Smooth muscle cell (in vitro differentiated cells): ENCODE results near the gene CD46. TPM values are rescaled to one million over a fixed set of nuclear protein-coding genes. Genes with fewer than 3 reads are reported as not detected.

Source experiments
- DNase-seq: peaks from one replicate; lab custom pipeline; 2025; ENCODE audit not compliant: unreplicated experiment; lab: John Stamatoyannopoulos, UW
- H2AFZ ChIP-seq: fragments of 200-600 bp; sonication (generic); 2 replicates; pipeline ENCODE4 v1.6.0; 2016; ENCODE audit warnings: antibody characterized with exemption, low read depth, mild to moderate bottlenecking
- H3F3A ChIP-seq: fragments of 200-600 bp; sonication (generic); 2 replicates; pipeline ENCODE4 v1.6.0; 2017; ENCODE audit warnings: antibody characterized with exemption, low read depth
- H3K27ac ChIP-seq: fragments of 200-600 bp; sonication (generic); 2 replicates; pipeline ENCODE4 v1.5.1; 2016; ENCODE audit warnings: low read depth, mild to moderate bottlenecking
- H3K27me3 ChIP-seq: fragments of 200-600 bp; sonication (generic); 2 replicates; pipeline ENCODE4 v1.6.1; 2016; ENCODE audit warnings: low read depth, mild to moderate bottlenecking
- H3K36me3 ChIP-seq: fragments of 200-600 bp; sonication (generic); 2 replicates; pipeline ENCODE4 v1.5.1; 2016; ENCODE audit warnings: low read depth
- H3K4me1 ChIP-seq: fragments of 200-600 bp; sonication (generic); 2 replicates; pipeline ENCODE4 v1.5.1; 2016; ENCODE audit warnings: low read depth
- H3K4me2 ChIP-seq: fragments of 200-600 bp; sonication (generic); 2 replicates; pipeline ENCODE4 v1.6.0; 2016; ENCODE audit warnings: mild to moderate bottlenecking
- H3K4me3 ChIP-seq: fragments of 200-600 bp; sonication (generic); 2 replicates; pipeline ENCODE4 v1.5.1; 2016; ENCODE audit warnings: mild to moderate bottlenecking
- H3K79me2 ChIP-seq: fragments of 200-600 bp; sonication (generic); 2 replicates; pipeline ENCODE4 v1.6.0; 2016; ENCODE audit warnings: low read depth, mild to moderate bottlenecking
- H3K9ac ChIP-seq: fragments of 200-600 bp; sonication (generic); 2 replicates; pipeline ENCODE4 v1.6.0; 2016; ENCODE audit warnings: low read depth
- H3K9me3 ChIP-seq: fragments of 200-600 bp; sonication (generic); replicated peaks from 2 replicates; pipeline ENCODE4 v1.5.1; 2016; ENCODE audit warnings: low read depth
- H4K20me1 ChIP-seq: fragments of 200-600 bp; sonication (generic); 2 replicates; pipeline ENCODE4 v1.6.0; 2016; ENCODE audit warnings: low read depth
- WGBS: methylation state at CpG from one replicate; pipeline ENCODE4 v1.1.7; 2016; ENCODE audit warnings: low lambda C conversion rate; 5-methylcytosine and 5-hydroxymethylcytosine counted together
- polyA plus RNA-seq: library from polyadenylated mRNA; unstranded; fragments of >200 nt; fragmentation: Nextera tagmentation; extraction: Ambion mirVana; gene quantifications from 2 replicates; pipeline ENCODE4 v1.2.1, GENCODE V29; 2016
- total RNA-seq: library from RNA; depleted of rRNA; stranded (reverse); fragments of >200 nt; gene quantifications from 2 replicates; pipeline ENCODE4 v1.2.3, GENCODE V29; 2014
- TF ChIP-seq, protein P1 (sequence below): fragments of 200-600 bp; sonication (generic); IDR thresholded peaks from 2 replicates; pipeline ENCODE4 v1.5.1; 2017; ENCODE audit warnings: borderline replicate concordance, mild to moderate bottlenecking, antibody characterized with exemption; ENCODE audit not compliant: insufficient read depth, poor library complexity, severe bottlenecking

CD46 gene
- total and polyA plus RNA-seq, 2 experiments from 2014 or later: 117 to 234 TPM

- peak overlapping the region; percentile 12 for H3K4me3 ChIP-seq
- H3K4me1 ChIP-seq: no peaks in the 10 kb centered on the region
- H3K9me3 ChIP-seq: no peaks in the 10 kb centered on the region
- H3F3A ChIP-seq: peaks cover 9% of the 10 kb centered on the region
- no peaks in the 10 kb centered on the region for H4K20me1 ChIP-seq
- WGBS: 75% methylated on average over 8 of the region's 8 CpGs
- peak overlapping the region; percentile 79 for H3K27ac ChIP-seq
- no peaks in the 10 kb centered on the region for H3K79me2 ChIP-seq
- no peaks in the 10 kb centered on the region for H3K27me3 ChIP-seq
- no peak overlapping the region for H3K9ac ChIP-seq
- no peak for DNase-seq
- peaks cover 5% of the 10 kb centered on the region for H3K36me3 ChIP-seq
- H3K4me2 ChIP-seq: peak overlapping the region; percentile 40
- TF ChIP-seq, protein P1, sequence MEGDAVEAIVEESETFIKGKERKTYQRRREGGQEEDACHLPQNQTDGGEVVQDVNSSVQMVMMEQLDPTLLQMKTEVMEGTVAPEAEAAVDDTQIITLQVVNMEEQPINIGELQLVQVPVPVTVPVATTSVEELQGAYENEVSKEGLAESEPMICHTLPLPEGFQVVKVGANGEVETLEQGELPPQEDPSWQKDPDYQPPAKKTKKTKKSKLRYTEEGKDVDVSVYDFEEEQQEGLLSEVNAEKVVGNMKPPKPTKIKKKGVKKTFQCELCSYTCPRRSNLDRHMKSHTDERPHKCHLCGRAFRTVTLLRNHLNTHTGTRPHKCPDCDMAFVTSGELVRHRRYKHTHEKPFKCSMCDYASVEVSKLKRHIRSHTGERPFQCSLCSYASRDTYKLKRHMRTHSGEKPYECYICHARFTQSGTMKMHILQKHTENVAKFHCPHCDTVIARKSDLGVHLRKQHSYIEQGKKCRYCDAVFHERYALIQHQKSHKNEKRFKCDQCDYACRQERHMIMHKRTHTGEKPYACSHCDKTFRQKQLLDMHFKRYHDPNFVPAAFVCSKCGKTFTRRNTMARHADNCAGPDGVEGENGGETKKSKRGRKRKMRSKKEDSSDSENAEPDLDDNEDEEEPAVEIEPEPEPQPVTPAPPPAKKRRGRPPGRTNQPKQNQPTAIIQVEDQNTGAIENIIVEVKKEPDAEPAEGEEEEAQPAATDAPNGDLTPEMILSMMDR: no peak
- H2AFZ ChIP-seq: no peak overlapping the region
Measured at GRCh38 chr1:207789792-207790787, 38.2 kb downstream of the CD46 start.

DNA sequence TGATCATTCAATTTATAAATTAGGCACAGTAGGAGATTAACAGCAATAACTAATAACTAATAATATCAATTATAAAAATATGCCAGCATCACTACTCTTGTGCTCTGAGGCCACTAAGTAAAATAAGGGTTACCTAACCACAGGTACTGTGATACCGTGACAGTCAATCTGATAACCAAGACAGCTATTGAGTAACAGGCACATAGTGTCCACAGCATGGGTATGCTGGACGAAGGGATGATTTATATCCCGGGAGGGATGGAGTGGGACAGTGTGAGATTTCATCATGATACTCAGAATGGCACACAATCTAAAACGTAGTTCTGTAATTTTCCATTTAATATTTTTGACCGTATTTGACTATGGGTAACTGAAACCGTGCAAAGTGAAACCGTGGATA, 39.4 kb downstream of the CD46 start:
- Histone ChIP-seq H3K4me3 (no peak overlapping the region), H3K4me1 (no peaks in the 10 kb centered on the region), H4K20me1 (no peaks in the 10 kb centered on the region), H3K9ac (no peak overlapping the region), H3K9me3 (no peaks in the 10 kb centered on the region), H3K36me3 (peaks cover 2% of the 10 kb centered on the region), H3K79me2 (no peaks in the 10 kb centered on the region), H3K27me3 (no peaks in the 10 kb centered on the region), H3K4me2 (no peak overlapping the region), H3K27ac (peak overlapping the region; percentile 79), H2AFZ (no peak overlapping the region), H3F3A (peaks cover 9% of the 10 kb centered on the region)
- DNase-seq: no peak
- 92% methylated on average over 7 of the region's 7 CpGs for whole genome bisulfite sequencing
- TF ChIP-seq, protein P1: no peak

- Histone ChIP-seq H2AFZ (no peak overlapping the region), H4K20me1 (no peaks in the 10 kb centered on the region), H3K9me3 (no peaks in the 10 kb centered on the region), H3K4me1 (no peaks in the 10 kb centered on the region), H3K27ac (no peak overlapping the region), H3K4me2 (no peak overlapping the region), H3K79me2 (no peaks in the 10 kb centered on the region), H3F3A (peaks cover 9% of the 10 kb centered on the region), H3K36me3 (no peaks in the 10 kb centered on the region), H3K9ac (no peak overlapping the region), H3K4me3 (no peak overlapping the region), H3K27me3 (no peaks in the 10 kb centered on the region)
- TF ChIP-seq, protein P1: no peak
- no peak for DNase-seq
Measured at GRCh38 chr1:207793327-207793726, 41.5 kb downstream of the CD46 start.
